Neutrophil (primary cell): Measurements from ENCODE around the gene ARL3.

ENCODE experiments used
- H3K27ac ChIP-seq: fragments of 200-600 bp; sonication (generic); 2 replicates; pipeline ENCODE4 v1.5.1; 2016; ENCODE audit warnings: mild to moderate bottlenecking, moderate library complexity
- H3K27me3 ChIP-seq: fragments of 200-600 bp; sonication (generic); 2 replicates; pipeline ENCODE4 v1.6.0; 2016; ENCODE audit warnings: mild to moderate bottlenecking
- H3K36me3 ChIP-seq: fragments of 200-600 bp; sonication (generic); 2 replicates; pipeline ENCODE4 v1.5.1; 2017
- H3K4me1 ChIP-seq, 2 experiments: fragments of 200-600 bp in 1 of 2; sonication (generic) in 1 of 2; 1 replicate in 1 of 2; 2 replicates in 1 of 2; pipeline versions ENCODE4 v1.5.1 to v1.6.1; 2013 to 2016; ENCODE audit warnings: low read depth in 1 of 2, low read length in 1 of 2, mild to moderate bottlenecking in 1 of 2, moderate library complexity in 1 of 2; ENCODE audit not compliant: control insufficient read depth in 1 of 2, insufficient read depth in 1 of 2
- H3K4me3 ChIP-seq, 2 experiments: fragments of 200-600 bp in 1 of 2; sonication (generic) in 1 of 2; 1 replicate in 1 of 2; 2 replicates in 1 of 2; pipeline ENCODE4 v1.5.1; 2013 to 2016; ENCODE audit warnings: low read depth in 1 of 2, low read length in 1 of 2, mild to moderate bottlenecking in 1 of 2, moderate library complexity in 1 of 2
- H3K9me3 ChIP-seq: fragments of 200-600 bp; sonication (generic); 2 replicates; pipeline ENCODE4 v1.5.1; 2016
- TF ChIP-seq, protein P1 (sequence below): fragments of 200-600 bp; sonication (generic); IDR thresholded peaks from 2 replicates; pipeline ENCODE4 v1.5.1; 2016; ENCODE audit warnings: antibody characterized with exemption

Gene ARL3

DNA sequence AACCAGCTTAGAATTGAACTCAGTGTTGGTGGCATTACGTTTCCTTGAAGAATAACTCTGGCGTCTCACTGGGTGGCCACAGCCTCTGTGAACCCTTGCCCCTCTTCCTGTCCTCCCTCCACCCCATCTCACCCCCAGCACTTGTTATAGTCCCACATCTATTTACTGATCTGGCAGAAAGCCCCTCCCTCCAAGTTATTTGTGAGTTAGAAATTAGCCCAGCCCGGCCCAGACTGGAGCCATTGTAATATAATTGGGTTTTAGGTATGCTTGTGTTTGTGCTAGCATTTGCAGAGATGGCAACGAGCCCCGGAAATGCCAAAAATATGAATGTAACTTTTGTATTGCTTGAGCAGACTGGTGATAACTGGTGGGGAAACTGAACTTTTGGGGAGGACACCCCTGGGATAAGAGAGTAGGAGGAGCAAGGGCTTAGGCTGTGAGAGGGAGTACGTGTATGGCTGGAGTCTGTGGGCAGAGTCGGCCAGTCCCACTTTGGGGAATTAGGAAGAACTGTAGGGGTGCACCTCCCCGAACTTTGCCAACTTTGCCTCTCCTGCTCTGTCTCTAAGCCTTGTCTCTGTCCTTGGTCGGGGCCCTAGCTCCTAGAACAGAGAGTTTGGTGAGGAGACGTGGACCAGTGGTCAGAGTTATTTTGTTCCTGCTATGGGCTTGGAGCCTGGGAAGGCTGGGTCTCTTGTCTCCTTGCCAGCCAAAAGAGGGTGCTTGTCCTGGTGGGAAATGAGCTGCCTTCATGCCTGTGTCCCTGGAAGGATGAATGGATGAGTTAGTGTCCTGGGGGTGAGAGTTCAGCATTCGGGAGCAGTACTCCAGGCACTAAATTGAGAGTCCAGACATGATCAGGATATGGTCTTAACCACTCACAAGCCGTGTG lies 89.2 kb downstream of the ARL3 start:
- Histone ChIP-seq H3K27ac (no peak overlapping the region), H3K27me3 (no peaks in the 10 kb centered on the region), H3K4me3 (no peak overlapping the region), H3K36me3 (peaks cover 10% of the 10 kb centered on the region), H3K4me1 (peaks cover 6 to 7% of the 10 kb centered on the region in 2 experiments), H3K9me3 (no peaks in the 10 kb centered on the region)
- TF ChIP-seq, protein P1, sequence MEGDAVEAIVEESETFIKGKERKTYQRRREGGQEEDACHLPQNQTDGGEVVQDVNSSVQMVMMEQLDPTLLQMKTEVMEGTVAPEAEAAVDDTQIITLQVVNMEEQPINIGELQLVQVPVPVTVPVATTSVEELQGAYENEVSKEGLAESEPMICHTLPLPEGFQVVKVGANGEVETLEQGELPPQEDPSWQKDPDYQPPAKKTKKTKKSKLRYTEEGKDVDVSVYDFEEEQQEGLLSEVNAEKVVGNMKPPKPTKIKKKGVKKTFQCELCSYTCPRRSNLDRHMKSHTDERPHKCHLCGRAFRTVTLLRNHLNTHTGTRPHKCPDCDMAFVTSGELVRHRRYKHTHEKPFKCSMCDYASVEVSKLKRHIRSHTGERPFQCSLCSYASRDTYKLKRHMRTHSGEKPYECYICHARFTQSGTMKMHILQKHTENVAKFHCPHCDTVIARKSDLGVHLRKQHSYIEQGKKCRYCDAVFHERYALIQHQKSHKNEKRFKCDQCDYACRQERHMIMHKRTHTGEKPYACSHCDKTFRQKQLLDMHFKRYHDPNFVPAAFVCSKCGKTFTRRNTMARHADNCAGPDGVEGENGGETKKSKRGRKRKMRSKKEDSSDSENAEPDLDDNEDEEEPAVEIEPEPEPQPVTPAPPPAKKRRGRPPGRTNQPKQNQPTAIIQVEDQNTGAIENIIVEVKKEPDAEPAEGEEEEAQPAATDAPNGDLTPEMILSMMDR = no peak

DNA sequence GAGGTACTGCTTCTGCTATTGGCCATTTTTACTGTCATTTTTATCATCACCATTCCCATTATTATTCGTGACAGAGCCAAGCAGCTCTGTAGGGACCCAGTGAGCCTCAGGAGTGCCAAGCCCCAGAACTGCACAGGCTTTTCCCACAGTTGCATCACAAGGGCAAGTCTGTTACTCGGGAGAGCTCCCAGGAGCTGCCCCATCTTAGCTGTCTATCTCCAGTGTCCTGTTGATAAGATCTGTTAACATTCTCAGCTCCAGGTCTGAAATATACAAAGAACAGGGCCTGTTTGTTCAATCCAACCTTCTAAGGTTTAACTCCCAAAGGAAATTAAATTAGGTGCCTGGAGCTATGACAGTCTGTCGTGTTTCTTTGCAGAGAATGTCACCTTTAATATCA lies 90.1 kb downstream of the ARL3 start:
- Histone ChIP-seq H3K27me3 (no peaks in the 10 kb centered on the region), H3K9me3 (no peaks in the 10 kb centered on the region), H3K27ac (no peak overlapping the region), H3K36me3 (peaks cover 11% of the 10 kb centered on the region), H3K4me3 (no peak overlapping the region), H3K4me1 (peaks cover 6 to 7% of the 10 kb centered on the region in 2 experiments)
- TF ChIP-seq, protein P1 = no peak
